ENCODE results near the gene TEKT3.

Gene TEKT3

GRCh38 chr17:15341385-15341849 lies at the start of gene TEKT3:
Gene TEKT3, minus strand, starts transcription at chr17:15341597. Its CDS starts 10,012 bp downstream, at chr17:15331585.
- peak; percentile 31 for DNase-seq

GRCh38 chr17:15388356-15389041 lies 47.1 kb upstream of the TEKT3 start:
- DNase-seq = no peak

- DNase-seq = no peak
Measured at GRCh38 chr17:15386083-15386482, 44.7 kb upstream of the TEKT3 start.

GRCh38 chr17:15385305-15385704 lies 43.9 kb upstream of the TEKT3 start:
- no peak for DNase-seq

- DNase-seq = no peak
Measured at GRCh38 chr17:15384142-15384787, 42.9 kb upstream of the TEKT3 start.

GRCh38 chr17:15382914-15383313 lies 41.5 kb upstream of the TEKT3 start:
- DNase-seq = no peak

- DNase-seq = no peak
Measured at GRCh38 chr17:15381707-15382106, 40.3 kb upstream of the TEKT3 start.

GRCh38 chr17:15380446-15380845 lies 39.0 kb upstream of the TEKT3 start:
- no peak for DNase-seq

GRCh38 chr17:15379659-15380058 lies 38.3 kb upstream of the TEKT3 start:
- no peak for DNase-seq

- no peak for DNase-seq
Measured at GRCh38 chr17:15378243-15378642, 36.8 kb upstream of the TEKT3 start.

GRCh38 chr17:15377616-15378015 lies 36.2 kb upstream of the TEKT3 start:
- DNase-seq = no peak

- no peak for DNase-seq
Measured at GRCh38 chr17:15377200-15377599, 35.8 kb upstream of the TEKT3 start.

GRCh38 chr17:15371376-15372130 lies 30.2 kb upstream of the TEKT3 start:
- no peak for DNase-seq

GRCh38 chr17:15368600-15368999 lies 27.2 kb upstream of the TEKT3 start:
- no peak for DNase-seq

- no peak for DNase-seq
Measured at GRCh38 chr17:15366026-15366425, 24.6 kb upstream of the TEKT3 start.

- no peak for DNase-seq
Measured at GRCh38 chr17:15364615-15365014, 23.2 kb upstream of the TEKT3 start.

GRCh38 chr17:15363702-15364101 lies 22.3 kb upstream of the TEKT3 start:
- DNase-seq = no peak

- DNase-seq = no peak
Measured at GRCh38 chr17:15361592-15361991, 20.2 kb upstream of the TEKT3 start.

- DNase-seq = no peak
Measured at GRCh38 chr17:15361151-15361550, 19.8 kb upstream of the TEKT3 start.

- DNase-seq = no peak
Measured at GRCh38 chr17:15354256-15354655, 12.9 kb upstream of the TEKT3 start.

GRCh38 chr17:15351925-15352324 lies 10.5 kb upstream of the TEKT3 start:
- no peak for DNase-seq

GRCh38 chr17:15351478-15351840 lies 10.1 kb upstream of the TEKT3 start:
- no peak for DNase-seq

GRCh38 chr17:15350777-15351477 lies 9.5 kb upstream of the TEKT3 start:
- DNase-seq = no peak

Measured in activated CD4-positive, alpha-beta T cell treated with anti-CD3 and anti-CD28 coated beads for 48 hours (primary cell).